ENCODE measurements around the gene GAB2. TPM values are rescaled to one million over a fixed set of nuclear protein-coding genes. Genes with fewer than 3 reads are reported as not detected.

GAB2 gene
- total RNA-seq, 1 experiment from 2014 or later: 10.0 TPM

- in situ Hi-C loops (cut with HindIII; ENCODE audit: low pct_unique_long_range_greater_than_20kb, low sequenced_read_pairs): no loop called here
- ATAC-seq (no peak), DNase-seq (ENCODE audit: low read depth, low spot score) (no peak)
- H3K36me3 ChIP-seq (ENCODE audit: control insufficient read depth, insufficient read depth, low read length): no peaks in the 10 kb centered on the region
- TF ChIP-seq POLR2AphosphoS5 (IDR thresholded peaks at IDR 0.05; ENCODE audit: low read depth, low read length) (no peak), CTCF (IDR thresholded peaks at IDR 0.05) (no peak), TCF7L2 (IDR thresholded peaks at IDR 0.05; ENCODE audit: low read depth, low read length) (no peak)
- BruUV-seq (replicated peaks): no TSS peak
- intact Hi-C loops (cut with micrococcal nuclease; ENCODE audit: unreplicated experiment): no loop called here
- ChIA-PET POLR2A (no interaction called here), CTCF (no interaction called here)
- H3K9me3 ChIP-seq (ENCODE audit: control insufficient read depth, insufficient read depth, low read depth, low read length): no peaks in the 10 kb centered on the region
- H3K27me3 ChIP-seq (ENCODE audit: control insufficient read depth, insufficient read depth, low read length): no peaks in the 10 kb centered on the region
- H3K4me3 ChIP-seq (ENCODE audit: low read depth in 2 of 2, low read length in 2 of 2): no peak overlapping the region
- H3K27ac ChIP-seq (ENCODE audit: low read length): no peak overlapping the region
- no peaks in the 10 kb centered on the region for H3K4me1 ChIP-seq (ENCODE audit: control insufficient read depth, insufficient read depth, low read length)
Observed at GRCh38 chr11:78332872-78333271, 84.7 kb downstream of the GAB2 start.

- no peak overlapping the region for H3K27ac ChIP-seq (ENCODE audit: low read length)
- no peak for TF ChIP-seq SIN3A (IDR thresholded peaks at IDR 0.05; ENCODE audit: borderline replicate concordance, insufficient read depth, low read depth, low read length)
- no peak for TF ChIP-seq TCF7L2 (IDR thresholded peaks at IDR 0.05; ENCODE audit: low read depth, low read length)
- TF ChIP-seq POLR2AphosphoS5 (IDR thresholded peaks at IDR 0.05; ENCODE audit: low read depth, low read length): no peak
- no peak for TF ChIP-seq CTCF (IDR thresholded peaks at IDR 0.05)
- TF ChIP-seq REST (IDR thresholded peaks at IDR 0.05; ENCODE audit: insufficient read depth in 1 of 2, low read depth in 2 of 2, low read length in 1 of 2): no peak
- in situ Hi-C loops (cut with HindIII; ENCODE audit: low pct_unique_long_range_greater_than_20kb, low sequenced_read_pairs): no loop called here
- ATAC-seq (no peak), DNase-seq (ENCODE audit: low read depth, low spot score) (no peak)
- H3K9me3 ChIP-seq (ENCODE audit: control insufficient read depth, insufficient read depth, low read depth, low read length): no peaks in the 10 kb centered on the region
- BruUV-seq (replicated peaks): no TSS peak
- no peaks in the 10 kb centered on the region for H3K4me1 ChIP-seq (ENCODE audit: control insufficient read depth, insufficient read depth, low read length)
- POLR2A ChIA-PET: no interaction called here
- CTCF ChIA-PET: no interaction called here
- intact Hi-C loops (cut with micrococcal nuclease; ENCODE audit: unreplicated experiment): no loop called here
- H3K36me3 ChIP-seq (ENCODE audit: control insufficient read depth, insufficient read depth, low read length): no peaks in the 10 kb centered on the region
- no peaks in the 10 kb centered on the region for H3K27me3 ChIP-seq (ENCODE audit: control insufficient read depth, insufficient read depth, low read length)
- H3K4me3 ChIP-seq (ENCODE audit: low read depth in 2 of 2, low read length in 2 of 2): no peak overlapping the region
Observed at GRCh38 chr11:78332174-78332866, 85.3 kb downstream of the GAB2 start.
